Frontal cortex (tissue), 4 donors: ENCODE data around the gene SH3TC1. TPM values are rescaled to one million over a fixed set of nuclear protein-coding genes. Genes with fewer than 3 reads are reported as not detected.

Source experiments
- DNase-seq, 2 donors: peaks; one replicate each; pipeline ENCODE4 v3.0.0; 2012; ENCODE audit warnings: low spot score in 2 of 2
- FAIRE-seq: peaks from 2 replicates; lab custom pipeline; 2012; peaks lifted over from hg19 to GRCh38; lab: Jason Lieb, UNC
- total RNA-seq: library from RNA; depleted of rRNA; stranded (reverse); fragments of >200 nt; gene quantifications from one replicate; pipeline ENCODE4 v1.2.3, GENCODE V29; 2014
- donor health status: control.
- donor health status: control.
- donor health status: control.

Gene SH3TC1
- total RNA-seq, 1 donor from 2014 or later = 1.6 TPM

- DNase-seq (no peak), FAIRE-seq (no peak)
Measured at GRCh38 chr4:8163026-8163425, 36.1 kb upstream of the SH3TC1 start.

GRCh38 chr4:8163436-8164193 is 35.5 kb upstream of the SH3TC1 start:
- FAIRE-seq (no peak), DNase-seq (no peak)

- FAIRE-seq = no peak
- no peak for DNase-seq
Measured at GRCh38 chr4:8164194-8164565, 34.9 kb upstream of the SH3TC1 start.

- no peak for FAIRE-seq
- DNase-seq = no peak
Measured at GRCh38 chr4:8164687-8165086, 34.4 kb upstream of the SH3TC1 start.

- FAIRE-seq (no peak), DNase-seq (no peak)
Measured at GRCh38 chr4:8165374-8165896, 33.7 kb upstream of the SH3TC1 start.

- DNase-seq (no peak), FAIRE-seq (no peak)
Measured at GRCh38 chr4:8167291-8167690, 31.8 kb upstream of the SH3TC1 start.

- no peak for DNase-seq
- FAIRE-seq = no peak
Measured at GRCh38 chr4:8167815-8168214, 31.3 kb upstream of the SH3TC1 start.

GRCh38 chr4:8168232-8168631 is 30.9 kb upstream of the SH3TC1 start:
- DNase-seq = no peak
- FAIRE-seq = no peak

- DNase-seq = no peak
- no peak for FAIRE-seq
Measured at GRCh38 chr4:8168832-8169598, 30.1 kb upstream of the SH3TC1 start.

- FAIRE-seq (no peak), DNase-seq (no peak)
Measured at GRCh38 chr4:8169763-8170162, 29.3 kb upstream of the SH3TC1 start.

- DNase-seq (no peak), FAIRE-seq (no peak)
Measured at GRCh38 chr4:8170341-8170740, 28.7 kb upstream of the SH3TC1 start.

- DNase-seq (no peak), FAIRE-seq (no peak)
Measured at GRCh38 chr4:8171266-8171665, 27.8 kb upstream of the SH3TC1 start.

GRCh38 chr4:8171984-8172924 is 26.8 kb upstream of the SH3TC1 start:
- FAIRE-seq = no peak
- no peak for DNase-seq

- no peak for DNase-seq
- FAIRE-seq = no peak
Measured at GRCh38 chr4:8173492-8174242, 25.4 kb upstream of the SH3TC1 start.

- no peak for FAIRE-seq
Measured at GRCh38 chr4:8174970-8175369, 24.1 kb upstream of the SH3TC1 start.

GRCh38 chr4:8175686-8176085 is 23.4 kb upstream of the SH3TC1 start:
- DNase-seq (no peak), FAIRE-seq (no peak)

More at GRCh38 chr4:8174970-8175369, 24.1 kb upstream of the SH3TC1 start:
- DNase-seq = no peak

GRCh38 chr4:8176547-8177399 is 22.3 kb upstream of the SH3TC1 start:
- FAIRE-seq (no peak), DNase-seq (no peak)

- DNase-seq (no peak), FAIRE-seq (no peak)
Measured at GRCh38 chr4:8177552-8177951, 21.5 kb upstream of the SH3TC1 start.

- no peak for DNase-seq
- FAIRE-seq = no peak
Measured at GRCh38 chr4:8177956-8178355, 21.1 kb upstream of the SH3TC1 start.
